CD14-positive monocyte (primary cell): Measurements from ENCODE around the gene TPD52L1. TPM values are rescaled to one million over a fixed set of nuclear protein-coding genes. Genes with fewer than 3 reads are reported as not detected.

ENCODE experiments used
- DNase-seq, 3 donors: peaks; one replicate each; pipeline ENCODE4 v3.0.0-alpha.2; 2011 to 2022
- H2AFZ ChIP-seq: 2 replicates; pipeline ENCODE4 v1.6.0; 2012; ENCODE audit warnings: mild to moderate bottlenecking, low read depth, low read length, inconsistent platforms; ENCODE audit not compliant: insufficient read depth, poor library complexity, severe bottlenecking
- H3K27ac ChIP-seq, 2 donors: 1 replicate in 1 of 2; 2 replicates in 1 of 2; pipeline ENCODE4 v1.5.1; 2012 to 2013; ENCODE audit warnings: low read length in 2 of 2, control low read depth in 1 of 2, inconsistent platforms in 1 of 2, low read depth in 1 of 2, mild to moderate bottlenecking in 1 of 2
- H3K27me3 ChIP-seq, 2 donors: one replicate each; pipeline versions ENCODE4 v1.6.0 to v1.6.1; 2011 to 2013; ENCODE audit warnings: low read length in 2 of 2; ENCODE audit not compliant: control insufficient read depth in 2 of 2, insufficient read depth in 2 of 2
- H3K36me3 ChIP-seq, 2 donors: replicated peaks in 1 of 2; 1 replicate in 1 of 2; 2 replicates in 1 of 2; pipeline versions ENCODE4 v1.5.1 to v1.6.1; 2012 to 2013; ENCODE audit warnings: low read length in 2 of 2, control low read depth in 1 of 2, inconsistent platforms in 1 of 2, mild to moderate bottlenecking in 1 of 2; ENCODE audit not compliant: insufficient read depth in 2 of 2, control insufficient read depth in 1 of 2
- H3K4me1 ChIP-seq, 2 donors: 1 replicate in 1 of 2; 2 replicates in 1 of 2; pipeline versions ENCODE4 v1.5.1 to v1.6.1; 2012 to 2013; ENCODE audit warnings: low read length in 2 of 2, control low read depth in 1 of 2, inconsistent platforms in 1 of 2, mild to moderate bottlenecking in 1 of 2, moderate library complexity in 1 of 2; ENCODE audit not compliant: insufficient read depth in 2 of 2, control insufficient read depth in 1 of 2
- H3K4me2 ChIP-seq: replicated peaks from 2 replicates; pipeline ENCODE3; 2012; ENCODE audit warnings: low read length, moderate library complexity, mild to moderate bottlenecking; ENCODE audit not compliant: poor library complexity, severe bottlenecking; ENCODE audit errors: extremely low read depth
- H3K4me3 ChIP-seq, 3 experiments: fragments of 200-600 bp in 1 of 3; sonication (generic) in 1 of 3; replicated peaks in 1 of 3; 1 replicate in 2 of 3; 2 replicates in 1 of 3; pipeline ENCODE4 v1.5.1; 2011 to 2013; ENCODE audit warnings: low read length in 3 of 3, mild to moderate bottlenecking in 3 of 3, control low read depth in 2 of 3, low read depth in 2 of 3, inconsistent platforms in 1 of 3, moderate library complexity in 1 of 3
- H3K79me2 ChIP-seq: 2 replicates; pipeline ENCODE4 v1.6.0; 2012; ENCODE audit warnings: mild to moderate bottlenecking, control low read depth, inconsistent platforms, low read length, moderate library complexity; ENCODE audit not compliant: insufficient read depth
- H3K9ac ChIP-seq: 2 replicates; pipeline ENCODE4 v1.6.0; 2017; ENCODE audit warnings: low read length, mild to moderate bottlenecking; ENCODE audit not compliant: insufficient read depth, poor library complexity, severe bottlenecking
- H3K9me3 ChIP-seq, 2 donors: replicated peaks in 1 of 2; 1 replicate in 1 of 2; 2 replicates in 1 of 2; pipeline versions ENCODE4 v1.5.1 to v1.6.1; 2012 to 2013; ENCODE audit warnings: low read length in 2 of 2, control low read depth in 1 of 2; ENCODE audit not compliant: control insufficient read depth in 1 of 2, insufficient read depth in 1 of 2
- H4K20me1 ChIP-seq: 2 replicates; pipeline ENCODE4 v1.6.0; 2012; ENCODE audit warnings: mild to moderate bottlenecking, low read length, control low read depth, moderate library complexity; ENCODE audit not compliant: insufficient read depth
- H3K27ac Mint-ChIP-seq, 7 donors: one replicate each; pipeline ENCODE4 v1.8.0; 2020; ENCODE audit warnings: mild to moderate bottlenecking in 7 of 7, mixed read lengths in 7 of 7, moderate library complexity in 6 of 7, inconsistent platforms in 2 of 7
- H3K27me3 Mint-ChIP-seq, 3 donors: one replicate each; pipeline ENCODE4 v1.8.0; 2021 to 2022; ENCODE audit warnings: low read depth in 3 of 3, mild to moderate bottlenecking in 3 of 3, mixed read lengths in 3 of 3, moderate library complexity in 3 of 3, inconsistent platforms in 1 of 3
- H3K36me3 Mint-ChIP-seq, 2 donors: one replicate each; pipeline ENCODE4 v1.8.0; 2020; ENCODE audit warnings: mixed read lengths in 2 of 2, inconsistent platforms in 1 of 2, mild to moderate bottlenecking in 1 of 2
- H3K4me1 Mint-ChIP-seq: one replicate; pipeline ENCODE4 v1.8.0; 2020; ENCODE audit warnings: mild to moderate bottlenecking, mixed read lengths
- H3K4me3 Mint-ChIP-seq, 2 donors: one replicate each; pipeline ENCODE4 v1.8.0; 2020; ENCODE audit warnings: mild to moderate bottlenecking in 2 of 2, mixed read lengths in 2 of 2, moderate library complexity in 1 of 2
- H3K9me3 Mint-ChIP-seq, 7 donors: one replicate each; pipeline ENCODE4 v1.8.0; 2020 to 2022; ENCODE audit warnings: mixed read lengths in 7 of 7, mild to moderate bottlenecking in 6 of 7, moderate library complexity in 6 of 7, inconsistent platforms in 2 of 7
- WGBS: methylation state at CpG from one replicate; pipeline ENCODE4 v1.1.5; 2013; ENCODE audit warnings: missing lambda C conversion rate; ENCODE audit not compliant: insufficient coverage; 5-methylcytosine and 5-hydroxymethylcytosine counted together
- intact Hi-C, 2 donors: fragments of 100-400 bp; cut with micrococcal nuclease; formaldehyde crosslinking; loops; one replicate each; pipeline versions ENCODE4 v1.15.0 to v1.15.1; 2023
- polyA plus RNA-seq, 3 donors: library from polyadenylated mRNA; depleted of rRNA in 1 of 3; unstranded in 2 of 3; stranded (reverse) in 1 of 3; fragments of 300-500 nt in 2 of 3; fragments of >200 nt in 1 of 3; fragmentation: Illumina TruSeq in 2 of 3; gene quantifications; 1 replicate in 2 of 3; 2 replicates in 1 of 3; pipeline ENCODE4 v1.2.3, GENCODE V29; 2012 to 2021
- TF ChIP-seq, protein P1 (sequence below): fragments of 200-600 bp; IDR thresholded peaks from one replicate; pipeline ENCODE4 v1.8.0; 2022; ENCODE audit warnings: antibody characterized with exemption, mild to moderate bottlenecking

Gene TPD52L1
- polyA plus RNA-seq, 3 donors = not detected

DNA sequence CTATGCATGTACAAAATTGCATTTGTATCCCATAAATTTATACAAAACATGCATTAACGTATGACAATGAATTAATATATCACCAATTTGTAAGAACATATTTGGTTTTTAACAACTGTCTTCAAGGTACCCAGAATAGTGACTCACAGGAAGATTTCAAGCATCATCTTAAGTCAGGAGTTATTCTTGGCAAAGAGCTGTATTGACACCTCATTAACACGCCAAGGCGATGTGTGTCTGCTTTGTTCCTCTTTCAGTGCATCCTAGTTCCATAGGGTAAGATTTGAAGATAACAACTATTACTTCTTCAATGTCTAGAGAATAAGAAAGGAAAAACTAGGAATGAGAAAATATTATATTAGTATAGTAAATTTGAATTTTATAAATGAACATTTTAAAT, 35.8 kb upstream of the TPD52L1 start:
- peaks cover 0 to 2% (median 0%) of the 10 kb centered on the region in 7 donors for H3K9me3 Mint-ChIP-seq
- no CpG with 5 or more reads among the region's 3 CpGs for WGBS
- Histone ChIP-seq H3K9me3 (no peaks in the 10 kb centered on the region), H3K27me3 (no peaks in the 10 kb centered on the region), H3K4me1 (no peaks in the 10 kb centered on the region), H3K79me2 (no peaks in the 10 kb centered on the region), H3K9ac (no peak overlapping the region), H3K27ac (no peak overlapping the region), H3K36me3 (no peaks in the 10 kb centered on the region), H2AFZ (no peak overlapping the region), H3K4me3 (no peak overlapping the region), H3K4me2 (no peak overlapping the region), H4K20me1 (no peaks in the 10 kb centered on the region)
- no peak overlapping the region for H3K4me3 Mint-ChIP-seq
- H3K27me3 Mint-ChIP-seq = peaks cover 0 to 1% (median 0%) of the 10 kb centered on the region in 3 donors
- DNase-seq = no peak
- TF ChIP-seq, protein P1, sequence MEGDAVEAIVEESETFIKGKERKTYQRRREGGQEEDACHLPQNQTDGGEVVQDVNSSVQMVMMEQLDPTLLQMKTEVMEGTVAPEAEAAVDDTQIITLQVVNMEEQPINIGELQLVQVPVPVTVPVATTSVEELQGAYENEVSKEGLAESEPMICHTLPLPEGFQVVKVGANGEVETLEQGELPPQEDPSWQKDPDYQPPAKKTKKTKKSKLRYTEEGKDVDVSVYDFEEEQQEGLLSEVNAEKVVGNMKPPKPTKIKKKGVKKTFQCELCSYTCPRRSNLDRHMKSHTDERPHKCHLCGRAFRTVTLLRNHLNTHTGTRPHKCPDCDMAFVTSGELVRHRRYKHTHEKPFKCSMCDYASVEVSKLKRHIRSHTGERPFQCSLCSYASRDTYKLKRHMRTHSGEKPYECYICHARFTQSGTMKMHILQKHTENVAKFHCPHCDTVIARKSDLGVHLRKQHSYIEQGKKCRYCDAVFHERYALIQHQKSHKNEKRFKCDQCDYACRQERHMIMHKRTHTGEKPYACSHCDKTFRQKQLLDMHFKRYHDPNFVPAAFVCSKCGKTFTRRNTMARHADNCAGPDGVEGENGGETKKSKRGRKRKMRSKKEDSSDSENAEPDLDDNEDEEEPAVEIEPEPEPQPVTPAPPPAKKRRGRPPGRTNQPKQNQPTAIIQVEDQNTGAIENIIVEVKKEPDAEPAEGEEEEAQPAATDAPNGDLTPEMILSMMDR = no peak
- no peaks in the 10 kb centered on the region for H3K4me1 Mint-ChIP-seq
- H3K27ac Mint-ChIP-seq = no peak overlapping the region
- intact Hi-C loops = no loop called here
- H3K36me3 Mint-ChIP-seq = no peaks in the 10 kb centered on the region

DNA sequence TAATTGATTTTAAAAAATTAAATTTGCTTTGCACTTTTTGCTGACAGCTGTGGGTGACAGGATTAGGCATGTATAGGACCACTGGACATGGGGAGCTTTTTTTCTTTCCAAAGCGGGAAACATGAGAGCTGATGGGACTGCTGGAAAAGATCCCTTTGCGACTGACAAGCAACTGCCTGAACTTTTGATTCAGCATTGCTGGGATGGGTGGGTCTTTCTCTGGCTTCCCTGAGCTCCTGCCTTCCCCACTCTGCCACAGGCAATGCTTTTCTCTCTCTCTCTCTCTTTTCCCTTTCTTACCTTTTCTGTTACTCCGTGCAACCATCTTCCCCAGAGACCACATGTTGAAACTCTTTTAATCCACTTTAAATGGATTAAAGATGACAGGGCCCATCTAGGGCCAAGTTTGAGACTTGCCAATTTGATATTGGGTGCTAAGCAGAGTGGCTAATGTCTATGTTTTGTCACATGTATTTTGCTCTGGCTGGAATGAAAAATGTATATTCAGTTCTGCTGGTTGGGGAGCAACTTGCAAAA, 33.5 kb upstream of the TPD52L1 start:
- Histone ChIP-seq H3K9ac (no peak overlapping the region), H3K79me2 (no peaks in the 10 kb centered on the region), H3K9me3 (no peaks in the 10 kb centered on the region), H3K27ac (no peak overlapping the region), H3K36me3 (no peaks in the 10 kb centered on the region), H4K20me1 (no peaks in the 10 kb centered on the region), H2AFZ (no peak overlapping the region), H3K27me3 (no peaks in the 10 kb centered on the region), H3K4me1 (no peaks in the 10 kb centered on the region), H3K4me2 (no peak overlapping the region), H3K4me3 (no peak overlapping the region)
- Mint-ChIP-seq H3K27ac (peak overlapping the region in 1 of 7 donors; percentile 41), H3K4me3 (no peak overlapping the region), H3K27me3 (peaks cover 0 to 1% (median 0%) of the 10 kb centered on the region in 3 donors), H3K4me1 (peaks cover 8% of the 10 kb centered on the region), H3K36me3 (no peaks in the 10 kb centered on the region), H3K9me3 (no peaks in the 10 kb centered on the region)
- no peak for DNase-seq
- TF ChIP-seq, protein P1 = no peak
- intact Hi-C loops = no loop called here
- WGBS = no CpG with 5 or more reads among the region's 3 CpGs
